HepG2 (cell line): ENCODE data around the gene GJD3. TPM values are rescaled to one million over a fixed set of nuclear protein-coding genes. Genes with fewer than 3 reads are reported as not detected.

Experiments used
- CENPX ChIP-seq: sonication (generic); formaldehyde crosslinking; IDR thresholded peaks from 2 replicates; pipeline ENCODE4 v1.9.0; 2021; ENCODE audit warnings: mild to moderate bottlenecking, missing genetic modification reagents, moderate library complexity
- ETS1 ChIP-seq: sonication (generic); formaldehyde crosslinking; IDR thresholded peaks from 2 replicates; pipeline ENCODE4 v1.4.0; 2020; ENCODE audit warnings: missing genetic modification reagents
- FOXJ3 ChIP-seq: sonication (generic); formaldehyde crosslinking; IDR thresholded peaks from 2 replicates; pipeline ENCODE4 v1.4.0; 2020; ENCODE audit warnings: missing genetic modification reagents, mild to moderate bottlenecking, borderline replicate concordance
- HNRNPH1 ChIP-seq: fragments of 200-400 bp; formaldehyde crosslinking; optimal IDR thresholded peaks from 2 replicates; pipeline ENCODE3; 2017; ENCODE audit warnings: mild to moderate bottlenecking, low read depth, low read length
- KAT2B ChIP-seq: fragments of 150-350 bp; IDR thresholded peaks from 2 replicates; pipeline ENCODE4 v1.6.1; 2014; ENCODE audit warnings: low read depth, low read length, borderline replicate concordance
- NRL ChIP-seq: sonication (generic); formaldehyde crosslinking; IDR thresholded peaks from 2 replicates; pipeline ENCODE4 v1.5.0; 2020; ENCODE audit warnings: missing genetic modification reagents, mild to moderate bottlenecking, moderate library complexity, borderline replicate concordance
- RBM39 ChIP-seq: fragments of 200-400 bp; formaldehyde crosslinking; IDR thresholded peaks from one replicate; pipeline ENCODE4 v1.6.1; 2018; ENCODE audit warnings: antibody characterized with exemption, mild to moderate bottlenecking, low read depth, low read length; ENCODE audit not compliant: poor library complexity, severe bottlenecking
- RFXANK ChIP-seq: IDR thresholded peaks from 2 replicates; pipeline ENCODE4 v1.6.1; 2016
- RXRA ChIP-seq: sonication (generic); formaldehyde crosslinking; IDR thresholded peaks from 2 replicates; pipeline ENCODE4 v1.5.1; 2020; ENCODE audit warnings: missing genetic modification reagents
- SMARCC2 ChIP-seq: fragments of 450-650 bp; IDR thresholded peaks from 2 replicates; pipeline ENCODE4 v1.6.1; 2017; ENCODE audit warnings: antibody characterized with exemption, mild to moderate bottlenecking
- SP2 ChIP-seq: sonication (generic); formaldehyde crosslinking; IDR thresholded peaks from 2 replicates; pipeline ENCODE4 v1.5.1; 2020; ENCODE audit warnings: mild to moderate bottlenecking, missing genetic modification reagents
- SRY ChIP-seq: sonication (generic); formaldehyde crosslinking; IDR thresholded peaks from 2 replicates; pipeline ENCODE4 v1.8.0; 2022; ENCODE audit warnings: mild to moderate bottlenecking, missing genetic modification reagents
- TARDBP ChIP-seq: sonication (generic); formaldehyde crosslinking; IDR thresholded peaks from 2 replicates; pipeline ENCODE4 v1.8.0; 2022; ENCODE audit warnings: mild to moderate bottlenecking, missing genetic modification reagents
- TBX3 ChIP-seq: fragments of 450-650 bp; IDR thresholded peaks from 2 replicates; pipeline ENCODE4 v1.6.1; 2017; ENCODE audit warnings: antibody characterized with exemption, mild to moderate bottlenecking, inconsistent platforms, borderline replicate concordance
- ZBTB34 ChIP-seq: sonication (generic); formaldehyde crosslinking; IDR thresholded peaks from 2 replicates; pipeline ENCODE4 v1.8.0; 2022; ENCODE audit warnings: mild to moderate bottlenecking, missing genetic modification reagents
- ZBTB37 ChIP-seq: sonication (generic); formaldehyde crosslinking; IDR thresholded peaks from 2 replicates; pipeline ENCODE4 v1.4.0; 2020; ENCODE audit warnings: mild to moderate bottlenecking, missing genetic modification reagents
- ZFP36 ChIP-seq: fragments of 150-350 bp; IDR thresholded peaks from 2 replicates; pipeline ENCODE4 v1.6.1; 2018; ENCODE audit warnings: borderline replicate concordance, low read length, low read depth; ENCODE audit not compliant: partially characterized antibody
- ZFP90 ChIP-seq: sonication (generic); formaldehyde crosslinking; IDR thresholded peaks from 2 replicates; pipeline ENCODE4 v1.8.0; 2022; ENCODE audit warnings: missing genetic modification reagents, mild to moderate bottlenecking, inconsistent platforms, borderline replicate concordance
- ZNF180 ChIP-seq: sonication (generic); formaldehyde crosslinking; IDR thresholded peaks from 2 replicates; pipeline ENCODE4 v1.4.0; 2020; ENCODE audit warnings: low read depth, missing genetic modification reagents, borderline replicate concordance
- ZNF30 ChIP-seq: sonication (generic); formaldehyde crosslinking; IDR thresholded peaks from 2 replicates; pipeline ENCODE4 v1.5.0; 2020; ENCODE audit warnings: mild to moderate bottlenecking, missing genetic modification reagents
- ZNF512 ChIP-seq: sonication (generic); formaldehyde crosslinking; IDR thresholded peaks from 2 replicates; pipeline ENCODE4 v1.4.0; 2020; ENCODE audit warnings: mild to moderate bottlenecking, missing genetic modification reagents
- ZNF629 ChIP-seq: sonication (generic); formaldehyde crosslinking; conservative IDR thresholded peaks from 2 replicates; pipeline ENCODE4 v1.5.0; 2020; ENCODE audit warnings: missing genetic modification reagents
- ZNF772 ChIP-seq: sonication (generic); formaldehyde crosslinking; IDR thresholded peaks from 2 replicates; pipeline ENCODE4 v1.5.0; 2020; ENCODE audit warnings: mild to moderate bottlenecking, missing genetic modification reagents
- ZNF780A ChIP-seq: sonication (generic); formaldehyde crosslinking; IDR thresholded peaks from 2 replicates; pipeline ENCODE4 v1.8.0; 2022; ENCODE audit warnings: mild to moderate bottlenecking, missing genetic modification reagents, moderate library complexity
- polyA plus RNA-seq, 8 experiments: library from polyadenylated mRNA; depleted of rRNA in 3 of 8; stranded (reverse) in 7 of 8; unstranded in 1 of 8; fragments of >200 nt; fragmentation: Illumina TruSeq in 4 of 8; extraction: Trizol in 4 of 8; gene quantifications; 2 replicates each; pipeline versions ENCODE4 v1.2.1 to v1.2.3, GENCODE V29; 2011 to 2016; ENCODE audit warnings: low read depth in 4 of 8, missing spikeins in 1 of 8, mixed read lengths in 1 of 8; ENCODE audit not compliant: insufficient read depth in 1 of 8
- total RNA-seq, 5 experiments: library from RNA; depleted of rRNA; stranded (reverse); fragments of >200 nt; fragmentation: Illumina TruSeq; extraction: Trizol; gene quantifications; 2 replicates each; pipeline ENCODE4 v1.2.3, GENCODE V29; 2016; ENCODE audit warnings: low read depth in 1 of 5

GJD3 gene
- total and polyA plus RNA-seq, 2 of the 13 experiments (the other 11 are each of a cell fraction or from before 2014, with no cell fraction given), result not detected

GRCh38 chr17:40340880-40341807 lies 23.4 kb downstream of the GJD3 start (continued):
- TF ChIP-seq ZFP90 (0 out of 2 replicates have a peak, but pooled peaks have one; percentile 67), CENPX (CRISPR knock-in tag) (no peak), HNRNPH1 (no peak), ZNF180 (0 out of 2 replicates have a peak, but pooled peaks have one; percentile 69), ZFP36 (no peak), ZNF512 (CRISPR knock-in tag) (no peak), RFXANK (no peak), SMARCC2 (no peak), RXRA (peak; percentile 85), ETS1 (CRISPR knock-in tag) (0 out of 2 replicates have a peak, but pooled peaks have one; percentile 75), RBM39 (peak; percentile 45), ZBTB34 (CRISPR knock-in tag) (no peak), ZNF30 (no peak), ZNF629 (CRISPR knock-in tag) (no peak), KAT2B (no peak), SRY (CRISPR knock-in tag) (no peak), TARDBP (CRISPR knock-in tag) (peak; percentile 65; the same call in 1 of the 2 replicates), FOXJ3 (CRISPR knock-in tag) (no peak), ZNF772 (CRISPR knock-in tag) (no peak), SP2 (CRISPR knock-in tag) (peak; percentile 60; the same call in 1 of the 2 replicates), ZNF780A (CRISPR knock-in tag) (no peak), ZBTB37 (CRISPR knock-in tag) (peak; percentile 38; the same call in 1 of the 2 replicates), NRL (CRISPR knock-in tag) (peak; percentile 59), TBX3 (no peak)
